IMR-90 (cell line): ENCODE results near the gene CLDN7.

ENCODE experiments used
- CHD1 ChIP-seq: IDR thresholded peaks from 2 replicates; pipeline ENCODE4 v1.6.1; 2012; ENCODE audit warnings: low read depth, low read length, improper control_type of control experiment
- MAFK ChIP-seq: IDR thresholded peaks from 2 replicates; pipeline ENCODE4 v1.6.1; 2012; ENCODE audit warnings: low read depth, low read length, improper control_type of control experiment
- MAZ ChIP-seq: IDR thresholded peaks from 2 replicates; pipeline ENCODE4 v1.6.1; 2012; ENCODE audit warnings: low read depth, mild to moderate bottlenecking, low read length, improper control_type of control experiment, moderate library complexity, borderline replicate concordance
- MXI1 ChIP-seq: IDR thresholded peaks from 2 replicates; pipeline ENCODE4 v1.6.1; 2012; ENCODE audit warnings: low read depth, mild to moderate bottlenecking, low read length, moderate library complexity, borderline replicate concordance
- POLR2A ChIP-seq: IDR thresholded peaks from 2 replicates; pipeline ENCODE4 v1.6.1; 2012; ENCODE audit warnings: mild to moderate bottlenecking, low read depth, low read length
- RCOR1 ChIP-seq: IDR thresholded peaks from 2 replicates; pipeline ENCODE4 v1.6.1; 2012; ENCODE audit warnings: mild to moderate bottlenecking, low read length, improper control_type of control experiment; ENCODE audit not compliant: insufficient replicate concordance
- TF ChIP-seq, protein P1 (sequence below): conservative IDR thresholded peaks from 2 replicates; pipeline ENCODE4 v1.5.1; 2012; ENCODE audit warnings: mild to moderate bottlenecking, low read depth, low read length, improper control_type of control experiment
- TF ChIP-seq, protein P2 (sequence below): fragments of 150-350 bp; IDR thresholded peaks from 2 replicates; pipeline ENCODE4 v1.6.1; 2017; ENCODE audit warnings: mild to moderate bottlenecking, antibody characterized with exemption, low read length, low read depth

DNA sequence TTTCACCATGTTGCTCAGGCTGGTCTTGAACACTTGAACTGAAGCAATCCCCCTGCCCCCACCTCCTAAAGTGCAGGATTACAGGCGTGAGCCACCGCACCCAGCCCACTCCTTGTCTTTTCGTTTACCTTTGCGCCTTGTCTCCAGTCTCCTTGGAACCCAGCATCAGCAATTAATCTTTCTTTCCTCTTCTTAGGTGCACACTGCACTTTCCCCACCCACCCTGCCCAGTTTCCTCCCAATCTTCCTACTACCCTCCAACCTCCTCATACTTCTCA lies 1.5 kb upstream of the CLDN7 start:
- no peak for TF ChIP-seq RCOR1
- TF ChIP-seq, protein P1, sequence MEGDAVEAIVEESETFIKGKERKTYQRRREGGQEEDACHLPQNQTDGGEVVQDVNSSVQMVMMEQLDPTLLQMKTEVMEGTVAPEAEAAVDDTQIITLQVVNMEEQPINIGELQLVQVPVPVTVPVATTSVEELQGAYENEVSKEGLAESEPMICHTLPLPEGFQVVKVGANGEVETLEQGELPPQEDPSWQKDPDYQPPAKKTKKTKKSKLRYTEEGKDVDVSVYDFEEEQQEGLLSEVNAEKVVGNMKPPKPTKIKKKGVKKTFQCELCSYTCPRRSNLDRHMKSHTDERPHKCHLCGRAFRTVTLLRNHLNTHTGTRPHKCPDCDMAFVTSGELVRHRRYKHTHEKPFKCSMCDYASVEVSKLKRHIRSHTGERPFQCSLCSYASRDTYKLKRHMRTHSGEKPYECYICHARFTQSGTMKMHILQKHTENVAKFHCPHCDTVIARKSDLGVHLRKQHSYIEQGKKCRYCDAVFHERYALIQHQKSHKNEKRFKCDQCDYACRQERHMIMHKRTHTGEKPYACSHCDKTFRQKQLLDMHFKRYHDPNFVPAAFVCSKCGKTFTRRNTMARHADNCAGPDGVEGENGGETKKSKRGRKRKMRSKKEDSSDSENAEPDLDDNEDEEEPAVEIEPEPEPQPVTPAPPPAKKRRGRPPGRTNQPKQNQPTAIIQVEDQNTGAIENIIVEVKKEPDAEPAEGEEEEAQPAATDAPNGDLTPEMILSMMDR: no peak
- no peak for TF ChIP-seq POLR2A
- TF ChIP-seq MAZ: no peak
- TF ChIP-seq MXI1: no peak
- no peak for TF ChIP-seq CHD1
- TF ChIP-seq, protein P2, sequence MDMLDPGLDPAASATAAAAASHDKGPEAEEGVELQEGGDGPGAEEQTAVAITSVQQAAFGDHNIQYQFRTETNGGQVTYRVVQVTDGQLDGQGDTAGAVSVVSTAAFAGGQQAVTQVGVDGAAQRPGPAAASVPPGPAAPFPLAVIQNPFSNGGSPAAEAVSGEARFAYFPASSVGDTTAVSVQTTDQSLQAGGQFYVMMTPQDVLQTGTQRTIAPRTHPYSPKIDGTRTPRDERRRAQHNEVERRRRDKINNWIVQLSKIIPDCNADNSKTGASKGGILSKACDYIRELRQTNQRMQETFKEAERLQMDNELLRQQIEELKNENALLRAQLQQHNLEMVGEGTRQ: no peak
- TF ChIP-seq MAFK: no peak
